Measurements from ENCODE around the gene GRIK5. TPM values are rescaled to one million over a fixed set of nuclear protein-coding genes. Genes with fewer than 3 reads are reported as not detected.
"Not testable (repeated sequence)": the region's sequence is repeated elsewhere in the genome, so short reads cannot be mapped to it uniquely, and the experiment has no call there.

Gene GRIK5
- total RNA-seq, 2 experiments from 2014 or later: 0.73 to 0.90 TPM

GRCh38 chr19:42108527-42109389, 38.8 kb upstream of the GRIK5 start:
- intact Hi-C loops (cut with micrococcal nuclease): loop anchor here (1.0 to 2.0 kb wide), 5 partner anchors 15 to 217 kb away; partner anchors contain the start of genes GSK3A and MEGF8
- H3K4me1 Mint-ChIP-seq (ENCODE audit: low read depth): peaks cover 55% of the 10 kb centered on the region
- DNase-seq: peak; percentile 94
- no peak overlapping the region for H3K4me3 Mint-ChIP-seq
- no peak overlapping the region for H3K27ac Mint-ChIP-seq
- no peaks in the 10 kb centered on the region for H3K27me3 Mint-ChIP-seq
- peaks cover 31% of the 10 kb centered on the region for H3K36me3 Mint-ChIP-seq
- H3K9me3 Mint-ChIP-seq: no peaks in the 10 kb centered on the region
- ChIA-PET POLR2A (interaction anchor here (1.3 kb wide), 1 partner anchor 24 kb away, joined by 3 read pairs; no protein-coding TSS in a partner anchor), CTCF (interaction anchor here (0.6 to 9.3 kb wide), 45 partner anchors 9 to 710 kb away, joined by 3 to 82 read pairs (median 4); partner anchors contain the start of genes DEDD2, GSK3A, POU2F2 and ZNF526)

DNA sequence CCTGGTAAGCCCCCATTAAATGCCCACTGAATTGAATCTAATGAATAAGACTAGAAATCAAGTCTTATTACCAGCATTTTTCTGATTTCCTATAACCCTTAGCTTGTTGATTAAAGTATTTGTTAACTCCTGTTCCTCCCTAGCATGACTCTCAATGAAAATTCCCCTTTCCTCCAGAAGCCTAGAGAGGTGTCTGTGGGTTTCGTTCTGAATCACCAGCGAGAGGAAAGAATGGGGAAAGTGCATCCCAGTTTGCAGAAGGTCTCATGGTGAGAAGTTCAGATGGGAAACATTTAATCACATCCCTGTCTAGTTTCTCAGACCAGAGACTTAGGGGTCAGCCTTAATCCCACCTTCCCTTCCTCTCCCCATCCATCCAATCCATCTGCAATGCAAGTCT, 35.4 kb upstream of the GRIK5 start:
- POLR2A ChIA-PET: no interaction called here
- H3K27ac Mint-ChIP-seq: peak overlapping the region; percentile 19
- peaks cover 25% of the 10 kb centered on the region for H3K36me3 Mint-ChIP-seq
- peaks cover 29% of the 10 kb centered on the region for H3K4me1 Mint-ChIP-seq (ENCODE audit: low read depth)
- no peaks in the 10 kb centered on the region for H3K27me3 Mint-ChIP-seq
- no peak overlapping the region for H3K4me3 Mint-ChIP-seq
- no peaks in the 10 kb centered on the region for H3K9me3 Mint-ChIP-seq
- CTCF ChIA-PET: no interaction called here
- intact Hi-C loops (cut with micrococcal nuclease): no loop called here
- no peak for DNase-seq

DNA sequence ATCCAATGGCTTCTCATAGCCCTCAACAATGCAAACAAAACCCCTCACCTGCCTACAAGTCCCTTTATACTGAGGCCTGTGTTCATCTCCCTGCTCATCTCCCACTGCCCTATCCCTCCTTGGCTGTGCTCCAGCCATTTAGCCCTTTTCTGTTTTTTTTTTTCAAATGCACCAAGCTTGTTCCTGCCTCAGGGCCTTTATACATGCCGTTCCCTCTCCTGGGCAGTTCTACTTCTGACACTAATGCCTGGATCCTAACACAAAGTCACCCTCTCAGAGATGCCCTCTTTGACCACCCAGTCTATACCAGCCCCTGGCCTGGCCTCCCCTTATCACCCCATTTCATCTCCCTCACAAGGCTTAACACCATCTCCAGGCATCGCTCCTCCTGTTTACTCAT, 32.9 kb upstream of the GRIK5 start:
- no peak overlapping the region for H3K27ac Mint-ChIP-seq
- H3K4me3 Mint-ChIP-seq: no peak overlapping the region
- no peaks in the 10 kb centered on the region for H3K27me3 Mint-ChIP-seq
- no peaks in the 10 kb centered on the region for H3K9me3 Mint-ChIP-seq
- no peak for DNase-seq
- intact Hi-C loops (cut with micrococcal nuclease): no loop called here
- H3K4me1 Mint-ChIP-seq (ENCODE audit: low read depth): peaks cover 19% of the 10 kb centered on the region
- CTCF ChIA-PET: interaction anchor here (1.5 kb wide), 1 partner anchor 84 kb away, joined by 5 read pairs; no protein-coding TSS in a partner anchor
- H3K36me3 Mint-ChIP-seq: peaks cover 38% of the 10 kb centered on the region
- POLR2A ChIA-PET: no interaction called here

DNA sequence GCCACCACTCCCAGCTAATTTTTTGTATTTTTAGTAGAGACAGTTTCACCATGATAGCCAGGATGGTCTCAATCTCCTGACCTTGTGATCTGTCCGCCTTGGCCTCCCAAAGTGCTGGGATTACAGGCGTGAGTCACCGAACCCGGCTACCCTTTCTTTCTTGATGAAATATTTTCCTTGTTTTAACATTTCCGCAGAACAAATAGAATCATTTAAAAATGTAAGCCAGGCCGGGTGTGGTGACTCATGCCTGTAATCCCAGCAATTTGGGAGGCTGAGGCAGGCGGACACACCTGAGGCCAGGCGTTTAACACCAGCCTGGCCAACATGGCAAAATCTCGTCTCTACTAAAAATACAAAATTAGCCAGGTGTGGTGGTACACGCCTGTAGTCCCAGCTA, 30.2 kb upstream of the GRIK5 start:
- CTCF ChIA-PET: interaction anchor here (0.6 to 1.7 kb wide), 3 partner anchors 8 to 347 kb away, joined by 3 to 11 read pairs (median 6); no protein-coding TSS in a partner anchor

DNA sequence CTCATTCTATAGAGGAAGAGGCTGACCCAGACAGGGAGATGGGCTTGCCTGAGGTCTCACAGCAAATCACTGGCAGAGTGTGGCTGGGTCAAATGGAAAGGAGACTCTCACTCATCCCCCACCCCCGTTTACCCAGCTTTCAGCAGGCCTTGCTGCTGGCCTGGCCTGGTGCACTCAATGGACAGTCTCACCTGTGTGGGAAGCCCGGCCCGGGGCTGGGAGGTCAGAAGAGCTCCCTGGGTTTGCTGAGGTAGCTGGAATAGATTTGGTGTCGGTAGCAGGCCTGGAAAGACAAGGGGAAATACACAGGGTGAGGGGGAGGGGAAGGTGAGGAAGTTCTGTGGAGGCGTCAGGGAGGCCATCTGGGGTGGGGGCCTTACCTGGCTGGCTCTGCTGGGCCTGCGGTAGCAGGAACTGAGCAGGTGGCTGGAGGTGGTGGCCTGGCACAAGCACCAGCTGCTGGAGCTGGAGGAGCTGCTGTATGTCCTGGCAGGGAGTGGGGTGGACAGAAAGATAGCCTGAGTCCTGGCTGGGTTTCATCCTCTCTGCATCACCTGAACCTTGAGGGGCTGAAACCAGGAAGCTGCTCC, 29.4 kb upstream of the GRIK5 start:
- intact Hi-C loops (cut with micrococcal nuclease): no loop called here

More for the DNA sequence above, 30.2 kb upstream of the GRIK5 start:
- H3K36me3 Mint-ChIP-seq: peaks cover 45% of the 10 kb centered on the region
- H3K9me3 Mint-ChIP-seq; H3K27me3 Mint-ChIP-seq; POLR2A ChIA-PET; H3K4me3 Mint-ChIP-seq; H3K27ac Mint-ChIP-seq; DNase-seq; H3K4me1 Mint-ChIP-seq (ENCODE audit: low read depth); intact Hi-C loops (cut with micrococcal nuclease): not testable (repeated sequence)

DNA sequence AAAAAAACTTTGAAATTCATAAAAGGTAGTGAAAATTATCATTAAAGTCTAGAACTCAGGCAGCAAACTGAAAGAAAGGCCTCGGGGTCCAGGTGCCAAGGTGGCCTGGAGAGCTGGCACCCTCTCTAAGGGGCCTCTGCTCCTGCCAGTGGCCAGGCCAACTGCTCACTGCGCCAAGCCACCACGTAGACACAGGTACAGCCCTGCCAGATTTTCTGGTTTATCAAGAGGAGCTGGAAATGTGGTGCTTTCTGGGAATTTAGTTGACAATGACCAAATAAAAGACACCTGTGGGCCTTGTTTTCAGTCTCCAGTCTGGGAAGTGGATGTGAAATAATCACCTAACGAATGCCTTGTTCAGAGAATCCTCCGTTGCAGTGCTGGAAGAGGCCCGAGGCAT, 28.8 kb upstream of the GRIK5 start:
- intact Hi-C loops (cut with micrococcal nuclease): no loop called here

More for the DNA sequence above, 29.4 kb upstream of the GRIK5 start:
- Mint-ChIP-seq H3K4me1 (ENCODE audit: low read depth) (peaks cover 2% of the 10 kb centered on the region), H3K9me3 (no peaks in the 10 kb centered on the region), H3K4me3 (no peak overlapping the region), H3K36me3 (peaks cover 46% of the 10 kb centered on the region), H3K27ac (no peak overlapping the region), H3K27me3 (no peaks in the 10 kb centered on the region)
- no peak for DNase-seq
- ChIA-PET POLR2A (no interaction called here), CTCF (interaction anchor here (0.6 to 1.7 kb wide), 2 partner anchors 9 to 346 kb away, joined by 6 to 11 read pairs; no protein-coding TSS in a partner anchor)

DNA sequence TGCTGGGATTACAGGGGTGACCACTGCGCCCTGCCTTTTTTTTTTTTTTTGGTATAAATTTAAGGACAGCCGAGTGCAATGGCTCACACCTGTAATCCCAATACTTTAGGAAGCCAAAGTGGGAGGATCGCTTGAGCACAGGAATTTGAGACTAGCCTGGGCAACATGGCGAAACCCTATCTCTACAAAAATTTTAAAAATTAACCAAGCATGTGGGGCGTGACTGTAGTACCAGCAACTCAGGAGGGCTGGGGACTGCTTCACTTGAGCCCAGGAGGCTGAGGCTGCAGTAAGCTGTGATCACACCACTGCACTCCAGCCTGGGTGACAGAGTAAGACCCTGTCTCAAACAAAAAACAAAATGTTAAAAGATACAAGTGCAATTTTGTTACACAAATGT, 27.5 kb upstream of the GRIK5 start:
- Mint-ChIP-seq H3K27me3 (no peaks in the 10 kb centered on the region), H3K4me3 (no peak overlapping the region), H3K4me1 (ENCODE audit: low read depth) (no peaks in the 10 kb centered on the region), H3K9me3 (no peaks in the 10 kb centered on the region), H3K36me3 (peaks cover 51% of the 10 kb centered on the region), H3K27ac (no peak overlapping the region)
- CTCF ChIA-PET: interaction anchor here (1.0 kb wide), 1 partner anchor 63 kb away, joined by 3 read pairs; no protein-coding TSS in a partner anchor
- intact Hi-C loops (cut with micrococcal nuclease): no loop called here
- POLR2A ChIA-PET: interaction anchor here (0.6 kb wide), 1 partner anchor 21 kb away, joined by 4 read pairs; no protein-coding TSS in a partner anchor
- DNase-seq: no peak

More for the DNA sequence above, 28.8 kb upstream of the GRIK5 start:
- POLR2A ChIA-PET: no interaction called here
- no peak for DNase-seq
- peaks cover 50% of the 10 kb centered on the region for H3K36me3 Mint-ChIP-seq
- H3K9me3 Mint-ChIP-seq: no peaks in the 10 kb centered on the region
- no peak overlapping the region for H3K27ac Mint-ChIP-seq
- H3K4me3 Mint-ChIP-seq: no peak overlapping the region
- peaks cover 2% of the 10 kb centered on the region for H3K4me1 Mint-ChIP-seq (ENCODE audit: low read depth)
- H3K27me3 Mint-ChIP-seq: no peaks in the 10 kb centered on the region
- CTCF ChIA-PET: interaction anchor here (0.8 to 1.7 kb wide), 2 partner anchors 9 to 86 kb away, joined by 3 to 11 read pairs; no protein-coding TSS in a partner anchor

DNA sequence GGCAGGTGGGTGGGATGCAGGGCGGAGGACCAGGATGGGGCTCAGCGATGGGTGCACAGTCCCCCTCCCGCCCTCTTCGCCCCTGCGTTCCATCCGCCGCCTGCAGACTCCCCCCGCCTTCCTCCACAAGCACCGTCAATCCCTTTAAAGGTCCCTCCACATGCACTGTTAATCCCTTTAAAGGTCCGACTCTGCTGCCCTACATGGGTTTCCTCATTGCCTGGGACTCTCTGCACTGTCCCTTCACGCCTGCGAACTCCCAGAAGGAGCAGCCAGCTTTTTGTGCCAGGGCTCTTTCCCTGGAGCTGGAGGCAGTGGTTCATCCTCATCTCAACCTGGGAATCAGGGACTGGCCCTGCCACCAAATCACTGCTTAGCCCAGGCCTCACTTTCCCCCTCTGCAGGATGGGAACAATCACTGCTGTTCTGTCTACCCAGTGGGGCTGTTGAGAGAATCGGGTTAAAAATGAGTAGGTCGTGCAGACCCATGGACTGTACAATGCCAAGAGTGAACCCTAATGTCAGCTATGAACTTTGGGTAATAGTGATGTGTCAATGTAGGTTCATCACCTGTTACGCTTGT, 26.3 kb upstream of the GRIK5 start:
- Mint-ChIP-seq H3K27me3 (no peaks in the 10 kb centered on the region), H3K4me1 (ENCODE audit: low read depth) (peaks cover 2% of the 10 kb centered on the region), H3K4me3 (no peak overlapping the region), H3K36me3 (peaks cover 54% of the 10 kb centered on the region), H3K27ac (no peak overlapping the region), H3K9me3 (no peaks in the 10 kb centered on the region)
- intact Hi-C loops (cut with micrococcal nuclease): no loop called here
- DNase-seq: no peak
- POLR2A ChIA-PET: no interaction called here
- CTCF ChIA-PET: interaction anchor here (1.0 kb wide), 1 partner anchor 61 kb away, joined by 3 read pairs; no protein-coding TSS in a partner anchor

- CTCF ChIA-PET: no interaction called here
- Mint-ChIP-seq H3K27me3 (no peaks in the 10 kb centered on the region), H3K4me3 (no peak overlapping the region), H3K4me1 (ENCODE audit: low read depth) (peaks cover 6% of the 10 kb centered on the region), H3K36me3 (peaks cover 53% of the 10 kb centered on the region), H3K27ac (no peak overlapping the region), H3K9me3 (no peaks in the 10 kb centered on the region)
- POLR2A ChIA-PET: no interaction called here
- intact Hi-C loops (cut with micrococcal nuclease): no loop called here
- peak; percentile 20 for DNase-seq
Measured at GRCh38 chr19:42095814-42096230, 25.8 kb upstream of the GRIK5 start.

- H3K27me3 Mint-ChIP-seq: no peaks in the 10 kb centered on the region
- H3K4me1 Mint-ChIP-seq (ENCODE audit: low read depth): peaks cover 11% of the 10 kb centered on the region
- H3K27ac Mint-ChIP-seq: no peak overlapping the region
- CTCF ChIA-PET: no interaction called here
- H3K9me3 Mint-ChIP-seq: no peaks in the 10 kb centered on the region
- POLR2A ChIA-PET: no interaction called here
- peaks cover 55% of the 10 kb centered on the region for H3K36me3 Mint-ChIP-seq
- no peak for DNase-seq
- intact Hi-C loops (cut with micrococcal nuclease): no loop called here
- no peak overlapping the region for H3K4me3 Mint-ChIP-seq
Measured at GRCh38 chr19:42095142-42095813, 25.3 kb upstream of the GRIK5 start.

DNA sequence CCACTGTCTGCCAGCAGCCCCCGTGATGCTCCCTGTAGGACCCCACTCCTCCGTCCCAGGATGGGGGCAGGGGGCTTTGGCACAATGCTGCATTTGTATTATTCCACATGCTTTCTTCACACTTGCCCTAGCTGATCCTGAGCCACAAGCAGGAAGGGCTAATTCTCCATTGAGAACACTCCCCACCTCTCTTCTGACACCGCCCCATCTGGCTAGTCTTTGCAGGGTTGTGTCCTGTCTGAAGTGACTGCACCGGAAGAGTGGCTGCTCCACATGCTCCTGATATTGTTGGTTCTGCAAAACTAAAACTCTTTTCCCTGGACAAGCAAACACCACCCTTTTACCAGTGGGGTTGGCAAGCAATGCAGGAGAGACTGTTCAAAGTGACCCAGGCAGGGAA, 23.9 kb upstream of the GRIK5 start:
- no peaks in the 10 kb centered on the region for H3K9me3 Mint-ChIP-seq
- no peak overlapping the region for H3K4me3 Mint-ChIP-seq
- H3K27me3 Mint-ChIP-seq: no peaks in the 10 kb centered on the region
- no peak overlapping the region for H3K27ac Mint-ChIP-seq
- ChIA-PET POLR2A (no interaction called here), CTCF (interaction anchor here (1.0 to 1.1 kb wide), 2 partner anchors 15 to 39 kb away, joined by 4 read pairs; partner anchors contain the start of gene POU2F2)
- peaks cover 46% of the 10 kb centered on the region for H3K36me3 Mint-ChIP-seq
- no peak for DNase-seq
- intact Hi-C loops (cut with micrococcal nuclease): no loop called here
- H3K4me1 Mint-ChIP-seq (ENCODE audit: low read depth): peaks cover 19% of the 10 kb centered on the region

All from activated CD4-positive, alpha-beta memory T cell treated with anti-CD3 and anti-CD28 coated beads for 36 hours (primary cell).